HK-2 (cell line): ENCODE measurements around the gene ZNF639.
A peak's percentile ranks its signal among the peaks of the same experiment; 100 is the strongest.

ENCODE experiments used
- DNase-seq: peaks from one replicate; pipeline ENCODE4 v3.0.0-alpha.2; 2018; ENCODE audit not compliant: unreplicated experiment

ZNF639 gene

GRCh38 chr3:179318876-179319275, 4.0 kb upstream of the ZNF639 start:
- DNase-seq: no peak

- peak; percentile 21 for DNase-seq
These were observed 1.1 kb upstream of the ZNF639 start for GRCh38 chr3:179321668-179322285.

GRCh38 chr3:179323197-179324110, 623 bp downstream of the ZNF639 start:
- DNase-seq: peak; percentile 75

- no peak for DNase-seq
These were observed 1.5 kb downstream of the ZNF639 start for GRCh38 chr3:179324270-179324754.

GRCh38 chr3:179330438-179330837, 7.6 kb downstream of the ZNF639 start:
- DNase-seq: no peak

- no peak for DNase-seq
These were observed 9.4 kb downstream of the ZNF639 start for GRCh38 chr3:179332240-179332639.

- no peak for DNase-seq
These were observed 10.3 kb downstream of the ZNF639 start for GRCh38 chr3:179333084-179333483.

- no peak for DNase-seq
These were observed 13.6 kb downstream of the ZNF639 start for GRCh38 chr3:179336345-179336929.

- peak; percentile 93 for DNase-seq
These were observed 24.7 kb downstream of the ZNF639 start, which contains the start of gene MFN1 for GRCh38 chr3:179347345-179348194. Gene MFN1 (plus strand): TSS chr3:179347709. CDS start chr3:179348852, 1,143 bp downstream.

GRCh38 chr3:179348325-179349013, 25.6 kb downstream of the ZNF639 start:
- no peak for DNase-seq

GRCh38 chr3:179355996-179356395, 33.2 kb downstream of the ZNF639 start:
- no peak for DNase-seq

GRCh38 chr3:179363332-179363731, 40.5 kb downstream of the ZNF639 start:
- no peak for DNase-seq

- DNase-seq: no peak
These were observed 46.8 kb downstream of the ZNF639 start for GRCh38 chr3:179369621-179370020.

- no peak for DNase-seq
These were observed 51.1 kb downstream of the ZNF639 start for GRCh38 chr3:179373938-179374337.

- DNase-seq: no peak
These were observed 52.5 kb downstream of the ZNF639 start for GRCh38 chr3:179375091-179375999.

- no peak for DNase-seq
These were observed 53.6 kb downstream of the ZNF639 start for GRCh38 chr3:179376474-179376873.
